NCI-H2196 (cell line): ENCODE results near the gene LRRC56.
"Not testable (repeated sequence)": the region's sequence is repeated elsewhere in the genome, so short reads cannot be mapped to it uniquely, and the experiment has no call there.

Experiments
- DNase-seq: peaks from one replicate; lab custom pipeline; 2025; ENCODE audit not compliant: unreplicated experiment; lab: John Stamatoyannopoulos, UW

The LRRC56 gene

GRCh38 chr11:501683-502287 is 35.5 kb upstream of the LRRC56 start:
- DNase-seq = no peak

GRCh38 chr11:502288-503178 is 34.8 kb upstream of the LRRC56 start:
- no peak for DNase-seq

- no peak for DNase-seq
Observed at GRCh38 chr11:503179-503981, 33.9 kb upstream of the LRRC56 start.

- no peak for DNase-seq
Observed at GRCh38 chr11:504053-504993, 33.0 kb upstream of the LRRC56 start.

- DNase-seq = no peak
Observed at GRCh38 chr11:504994-505344, 32.4 kb upstream of the LRRC56 start.

- DNase-seq = peak; percentile 97
Observed at GRCh38 chr11:506238-506994, 30.9 kb upstream of the LRRC56 start.

GRCh38 chr11:506995-507726 is 30.2 kb upstream of the LRRC56 start, which contains the start of gene RNH1:
TSS of gene RNH1 (minus strand) at chr11:507242. CDS start at chr11:502162, 5,080 bp downstream.
- DNase-seq = peak; percentile 95

- no peak for DNase-seq
Observed at GRCh38 chr11:507727-508515, 29.4 kb upstream of the LRRC56 start.

- no peak for DNase-seq
Observed at GRCh38 chr11:508956-509355, 28.4 kb upstream of the LRRC56 start.

GRCh38 chr11:512761-513595 is 24.3 kb upstream of the LRRC56 start:
- DNase-seq = no peak

- DNase-seq = no peak
Observed at GRCh38 chr11:514606-515005, 22.7 kb upstream of the LRRC56 start.

GRCh38 chr11:515131-515530 is 22.2 kb upstream of the LRRC56 start:
- no peak for DNase-seq

GRCh38 chr11:516400-516799 is 20.9 kb upstream of the LRRC56 start:
- DNase-seq = no peak

- not testable (repeated sequence) for DNase-seq
Observed at GRCh38 chr11:516918-517685, 20.2 kb upstream of the LRRC56 start.

- DNase-seq = no peak
Observed at GRCh38 chr11:518463-519202, 18.7 kb upstream of the LRRC56 start.
